Measurements from ENCODE around the gene GLYR1. TPM values are rescaled to one million over a fixed set of nuclear protein-coding genes. Genes with fewer than 3 reads are reported as not detected.

The GLYR1 gene
- total and polyA plus RNA-seq, 4 donors, result 18.1 to 50.2 (median 40.6) TPM

- Histone ChIP-seq H3K9me3 (ENCODE audit: control insufficient read depth in 4 of 4, low read length in 3 of 4) (no peaks in the 10 kb centered on the region), H3K4me1 (ENCODE audit: control insufficient read depth in 4 of 4, insufficient read depth in 4 of 4, low read length in 3 of 4) (peaks cover 7 to 26% (median 22%) of the 10 kb centered on the region in 4 donors), H3K4me3 (ENCODE audit: low read depth in 1 of 3, low read length in 3 of 3) (no peak overlapping the region), H3K27me3 (ENCODE audit: control insufficient read depth in 4 of 4, insufficient read depth in 4 of 4, low read length in 3 of 4) (no peaks in the 10 kb centered on the region), H3K9ac (ENCODE audit: low read depth in 1 of 2, low read length in 2 of 2) (no peak overlapping the region), H3K36me3 (ENCODE audit: control insufficient read depth in 4 of 4, insufficient read depth in 3 of 4, low read depth in 1 of 4, low read length in 3 of 4) (peaks cover 14 to 60% (median 52%) of the 10 kb centered on the region in 4 donors), H3K27ac (ENCODE audit: low read depth in 1 of 2, low read length in 2 of 2) (no peak overlapping the region)
- whole genome bisulfite sequencing, result 93% methylated on average over 4 of the region's 4 CpGs
- TF ChIP-seq TAF1 (conservative IDR thresholded peaks at IDR 0.05), result no peak
- no peak for DNase-seq (ENCODE audit: low spot score)
Observed at GRCh38 chr16:4871071-4871470, 24.0 kb upstream of the GLYR1 start.

GRCh38 chr16:4870138-4870671 is 23.1 kb upstream of the GLYR1 start:
- H3K9me3 ChIP-seq (ENCODE audit: control insufficient read depth in 4 of 4, low read length in 3 of 4), result no peaks in the 10 kb centered on the region
- H3K27ac ChIP-seq (ENCODE audit: low read depth in 1 of 2, low read length in 2 of 2), result no peak overlapping the region
- no peak overlapping the region for H3K4me3 ChIP-seq (ENCODE audit: low read depth in 1 of 3, low read length in 3 of 3)
- no peak for DNase-seq (ENCODE audit: low spot score)
- no peak overlapping the region for H3K9ac ChIP-seq (ENCODE audit: low read depth in 1 of 2, low read length in 2 of 2)
- WGBS, result 94% methylated on average over 21 of the region's 21 CpGs
- H3K36me3 ChIP-seq (ENCODE audit: control insufficient read depth in 4 of 4, insufficient read depth in 3 of 4, low read depth in 1 of 4, low read length in 3 of 4), result peaks cover 11 to 53% (median 49%) of the 10 kb centered on the region in 4 donors
- no peak for TF ChIP-seq RXRA (IDR thresholded peaks at IDR 0.05)
- no peaks in the 10 kb centered on the region for H3K27me3 ChIP-seq (ENCODE audit: control insufficient read depth in 4 of 4, insufficient read depth in 4 of 4, low read length in 3 of 4)
- peaks cover 7 to 26% (median 22%) of the 10 kb centered on the region in 4 donors for H3K4me1 ChIP-seq (ENCODE audit: control insufficient read depth in 4 of 4, insufficient read depth in 4 of 4, low read length in 3 of 4)

GRCh38 chr16:4869147-4869805 is 22.2 kb upstream of the GLYR1 start:
- no peaks in the 10 kb centered on the region for H3K9me3 ChIP-seq (ENCODE audit: control insufficient read depth in 4 of 4, low read length in 3 of 4)
- WGBS, result 67% methylated on average over 13 of the region's 13 CpGs
- H3K27me3 ChIP-seq (ENCODE audit: control insufficient read depth in 4 of 4, insufficient read depth in 4 of 4, low read length in 3 of 4), result no peaks in the 10 kb centered on the region
- H3K27ac ChIP-seq (ENCODE audit: low read depth in 1 of 2, low read length in 2 of 2), result no peak overlapping the region
- peaks cover 6 to 48% (median 42%) of the 10 kb centered on the region in 4 donors for H3K36me3 ChIP-seq (ENCODE audit: control insufficient read depth in 4 of 4, insufficient read depth in 3 of 4, low read depth in 1 of 4, low read length in 3 of 4)
- no peak overlapping the region for H3K9ac ChIP-seq (ENCODE audit: low read depth in 1 of 2, low read length in 2 of 2)
- no peak overlapping the region for H3K4me3 ChIP-seq (ENCODE audit: low read depth in 1 of 3, low read length in 3 of 3)
- peak in 1 of 2 donors; percentile 30 for TF ChIP-seq RXRA (IDR thresholded peaks at IDR 0.05)
- no peak for TF ChIP-seq RAD21 (IDR thresholded peaks at IDR 0.05)
- TF ChIP-seq YY1 (IDR thresholded peaks at IDR 0.05), result no peak
- TF ChIP-seq TAF1 (conservative IDR thresholded peaks at IDR 0.05), result no peak
- no peak for TF ChIP-seq SP1 (IDR thresholded peaks at IDR 0.05)
- no peak for TF ChIP-seq FOXA1 (IDR thresholded peaks at IDR 0.05)
- peak; percentile 36 for TF ChIP-seq FOXA2 (IDR thresholded peaks at IDR 0.05)
- TF ChIP-seq HNF4A (conservative IDR thresholded peaks at IDR 0.05), result no peak
- TF ChIP-seq ZBTB33 (IDR thresholded peaks at IDR 0.05), result no peak
- H3K4me1 ChIP-seq (ENCODE audit: control insufficient read depth in 4 of 4, insufficient read depth in 4 of 4, low read length in 3 of 4), result peaks cover 7 to 26% (median 22%) of the 10 kb centered on the region in 4 donors
- no peak for DNase-seq (ENCODE audit: low spot score)

- Histone ChIP-seq H3K4me3 (ENCODE audit: low read depth in 1 of 3, low read length in 3 of 3) (no peak overlapping the region), H3K4me1 (ENCODE audit: control insufficient read depth in 4 of 4, insufficient read depth in 4 of 4, low read length in 3 of 4) (peaks cover 10 to 30% (median 23%) of the 10 kb centered on the region in 4 donors), H3K36me3 (ENCODE audit: control insufficient read depth in 4 of 4, insufficient read depth in 3 of 4, low read depth in 1 of 4, low read length in 3 of 4) (peaks cover 6 to 43% (median 36%) of the 10 kb centered on the region in 4 donors), H3K27ac (ENCODE audit: low read depth in 1 of 2, low read length in 2 of 2) (peak overlapping the region in 1 of 2 donors; percentile 23), H3K9ac (ENCODE audit: low read depth in 1 of 2, low read length in 2 of 2) (no peak overlapping the region), H3K9me3 (ENCODE audit: control insufficient read depth in 4 of 4, low read length in 3 of 4) (no peaks in the 10 kb centered on the region), H3K27me3 (ENCODE audit: control insufficient read depth in 4 of 4, insufficient read depth in 4 of 4, low read length in 3 of 4) (no peaks in the 10 kb centered on the region)
- no peak for DNase-seq (ENCODE audit: low spot score)
- WGBS, result 49% methylated on average over 7 of the region's 7 CpGs
- TF ChIP-seq HNF4A (conservative IDR thresholded peaks at IDR 0.05), result no peak
- TF ChIP-seq ZBTB33 (IDR thresholded peaks at IDR 0.05), result no peak
- no peak for TF ChIP-seq RXRA (IDR thresholded peaks at IDR 0.05)
- TF ChIP-seq YY1 (IDR thresholded peaks at IDR 0.05), result no peak
- TF ChIP-seq NR2F2 (IDR thresholded peaks at IDR 0.05), result no peak
- no peak for TF ChIP-seq ATF3 (IDR thresholded peaks at IDR 0.05)
- TF ChIP-seq CTCF (IDR thresholded peaks at IDR 0.05; ENCODE audit: low read depth, low read length, missing input control), result no peak
- no peak for TF ChIP-seq RAD21 (IDR thresholded peaks at IDR 0.05)
- no peak for TF ChIP-seq HNF4G (IDR thresholded peaks at IDR 0.05)
Observed at GRCh38 chr16:4868535-4868934, 21.4 kb upstream of the GLYR1 start.
